Measurements from ENCODE around the gene BBS9. TPM values are rescaled to one million over a fixed set of nuclear protein-coding genes. Genes with fewer than 3 reads are reported as not detected.

The BBS9 gene
- total RNA-seq, 1 experiment from 2014 or later: 26.4 TPM

GRCh38 chr7:33183504-33183903 is 54.1 kb downstream of the BBS9 start:
- H3K27ac ChIP-seq (ENCODE audit: insufficient read length, low read depth, low read length): no peak overlapping the region

More at GRCh38 chr7:33183504-33183903, 54.1 kb downstream of the BBS9 start:
- Mint-ChIP-seq H3K36me3 (ENCODE audit: insufficient read depth in 1 of 3, low read depth in 3 of 3) (peaks cover 4 to 12% (median 10%) of the 10 kb centered on the region in 3 experiments; a peak in 5 of 7 replicates), H3K27ac (no peak overlapping the region), H3K27me3 (ENCODE audit: low read depth) (no peaks in the 10 kb centered on the region), H3K4me3 (no peak overlapping the region), H3K4me1 (peaks cover 8 to 9% of the 10 kb centered on the region in 2 experiments), H3K9me3 (peaks cover 4 to 5% of the 10 kb centered on the region in 2 experiments; a peak in 3 of 5 replicates)
- Histone ChIP-seq H3K4me1 (ENCODE audit: insufficient read depth, low read length) (no peaks in the 10 kb centered on the region), H4K5ac (ENCODE audit: insufficient read length, low read depth, low read length) (no peak overlapping the region), H2AFZ (ENCODE audit: low read length) (no peak overlapping the region), H4K20me1 (ENCODE audit: control insufficient read depth, insufficient read depth, insufficient read length) (no peaks in the 10 kb centered on the region), H3K79me2 (ENCODE audit: insufficient read depth, low read length) (no peaks in the 10 kb centered on the region), H2BK15ac (ENCODE audit: low read depth, low read length) (no peak overlapping the region), H3K14ac (ENCODE audit: insufficient read depth, low read length) (no peak overlapping the region), H2BK12ac (ENCODE audit: insufficient read length, low read depth, low read length) (no peak overlapping the region), H2BK5ac (ENCODE audit: insufficient read length, low read length) (no peak overlapping the region), H2BK20ac (ENCODE audit: low read depth, low read length, poor library complexity, severe bottlenecking) (no peak overlapping the region), H2BK120ac (ENCODE audit: low read depth, low read length, poor library complexity, severe bottlenecking) (no peak overlapping the region), H3K4me2 (ENCODE audit: insufficient read depth, insufficient read length, low read length) (no peak overlapping the region), H4K8ac (replicated peaks; ENCODE audit: insufficient read length, low read depth, low read length) (no peak overlapping the region), H3K27me3 (ENCODE audit: insufficient read depth, low read length) (no peaks in the 10 kb centered on the region), H2AK5ac (ENCODE audit: insufficient read length, low read length) (no peak overlapping the region), H3K56ac (ENCODE audit: insufficient read length, low read depth, low read length) (no peak overlapping the region), H3K9ac (ENCODE audit: extremely low read depth, insufficient read length, low read length) (no peak overlapping the region), H3K4ac (ENCODE audit: low read depth, low read length) (no peak overlapping the region), H3K9me3 (ENCODE audit: control insufficient read depth, low read depth, low read length) (no peaks in the 10 kb centered on the region), H3K18ac (ENCODE audit: insufficient read length, low read depth, low read length) (no peak overlapping the region), H3K23me2 (ENCODE audit: insufficient read length, low read depth, low read length, poor library complexity, severe bottlenecking) (no peaks in the 10 kb centered on the region), H4K91ac (ENCODE audit: insufficient read length, low read depth, low read length) (no peak overlapping the region), H3T11ph (ENCODE audit: low read length) (no peak overlapping the region), H3K79me1 (ENCODE audit: insufficient read depth, low read depth, low read length, poor library complexity, severe bottlenecking) (no peaks in the 10 kb centered on the region), H3K23ac (ENCODE audit: insufficient read length, low read depth, low read length) (no peak overlapping the region)
- no peak for TF ChIP-seq CTCF (conservative IDR thresholded peaks at IDR 0.05)
- WGBS (ENCODE audit: extremely low coverage, insufficient read length, low lambda C conversion rate): no CpG with 5 or more reads among the region's 2 CpGs
- no peak for DNase-seq
